PC-3 (cell line): ENCODE results near the gene UNK. TPM values are rescaled to one million over a fixed set of nuclear protein-coding genes. Genes with fewer than 3 reads are reported as not detected.
A peak's percentile ranks its signal among the peaks of the same experiment; 100 is the strongest.

Experiments used
- ATAC-seq: fragments of 200-7000 bp; cut with Tn5 transposase; 2 replicates; pipeline ENCODE4 v1.9.1; 2020; ENCODE audit warnings: mild to moderate bottlenecking, moderate library complexity
- BruUV-seq: library from RNA; stranded (reverse); fragments of 400-500 nt; replicated peaks from 2 replicates; lab custom pipeline; 2021; lab: Mats Ljungman, UMichigan
- CTCF ChIA-PET: fragments of 300-600 bp; sonication (Branson Sonifier 250); formaldehyde crosslinking; loops from one replicate; lab custom pipeline; 2022; ENCODE audit warnings: antibody characterized with exemption; lab: Charles Lee
- POLR2A ChIA-PET: fragments of 300-600 bp; sonication (Branson Sonifier 250); formaldehyde crosslinking; loops from one replicate; lab custom pipeline; 2022; ENCODE audit warnings: antibody characterized with exemption; ENCODE audit not compliant: unreplicated experiment; lab: Charles Lee
- DNase-seq: peaks from one replicate; pipeline ENCODE4 v3.0.0-alpha.2; 2015
- H2AFZ ChIP-seq: fragments of 300-600 bp; sonication (generic); 2 replicates; pipeline ENCODE4 v1.6.0; 2016; ENCODE audit warnings: antibody characterized with exemption, low read length
- H3F3A ChIP-seq: fragments of 300-600 bp; sonication (generic); one replicate; pipeline ENCODE4 v1.6.0; 2017; ENCODE audit warnings: antibody characterized with exemption, low read length, control low read depth, mild to moderate bottlenecking; ENCODE audit not compliant: unreplicated experiment
- H3K27ac ChIP-seq: fragments of 300-600 bp; sonication (generic); 2 replicates; pipeline ENCODE4 v1.5.1; 2016; ENCODE audit warnings: mild to moderate bottlenecking, low read length
- H3K27me3 ChIP-seq: fragments of 300-600 bp; sonication (generic); 2 replicates; pipeline ENCODE4 v1.6.1; 2016; ENCODE audit warnings: low read length, mixed read lengths
- H3K36me3 ChIP-seq: fragments of 300-600 bp; sonication (generic); 2 replicates; pipeline ENCODE4 v1.6.1; 2016; ENCODE audit warnings: low read depth, mixed run types, low read length, mixed read lengths
- H3K4me1 ChIP-seq: fragments of 300-600 bp; sonication (generic); 2 replicates; pipeline ENCODE4 v1.5.1; 2016; ENCODE audit warnings: low read length; ENCODE audit not compliant: insufficient read depth
- H3K4me2 ChIP-seq: fragments of 300-600 bp; sonication (generic); 2 replicates; pipeline ENCODE4 v1.6.0; 2016; ENCODE audit warnings: low read length
- H3K4me3 ChIP-seq: fragments of 300-600 bp; sonication (generic); 2 replicates; pipeline ENCODE4 v1.5.1; 2016; ENCODE audit warnings: mild to moderate bottlenecking, low read length, mixed read lengths
- H3K79me2 ChIP-seq: fragments of 300-600 bp; sonication (generic); 2 replicates; pipeline ENCODE4 v1.6.1; 2017; ENCODE audit warnings: low read length, mixed read lengths
- H3K9ac ChIP-seq: fragments of 300-600 bp; sonication (generic); 2 replicates; pipeline ENCODE4 v1.6.0; 2016; ENCODE audit warnings: mild to moderate bottlenecking, low read length
- H3K9me2 ChIP-seq: fragments of 300-600 bp; sonication (generic); replicated peaks from 2 replicates; pipeline ENCODE4 v1.6.1; 2016; ENCODE audit warnings: mixed run types, low read length, mixed read lengths
- H3K9me3 ChIP-seq: fragments of 300-600 bp; sonication (generic); 2 replicates; pipeline ENCODE4 v1.6.1; 2016; ENCODE audit warnings: low read length, mixed read lengths
- H4K20me1 ChIP-seq: fragments of 300-600 bp; sonication (generic); 2 replicates; pipeline ENCODE4 v1.6.1; 2016; ENCODE audit warnings: low read length, mixed read lengths
- CTCF ChIP-seq: fragments of 300-600 bp; sonication (generic); conservative IDR thresholded peaks from 2 replicates; pipeline ENCODE4 v1.5.1; 2017; ENCODE audit warnings: antibody characterized with exemption, low read depth, mild to moderate bottlenecking, low read length
- EZH2 ChIP-seq: fragments of 300-600 bp; sonication (generic); IDR thresholded peaks from one replicate; pipeline ENCODE4 v1.6.1; 2017; ENCODE audit warnings: antibody characterized with exemption, mild to moderate bottlenecking, low read length; ENCODE audit not compliant: unreplicated experiment
- EZH2phosphoT487 ChIP-seq: fragments of 300-600 bp; sonication (generic); IDR thresholded peaks from 2 replicates; pipeline ENCODE4 v1.6.1; 2018; ENCODE audit warnings: mild to moderate bottlenecking, antibody characterized with exemption, low read length, borderline replicate concordance
- intact Hi-C: fragments of 100-400 bp; cut with micrococcal nuclease; formaldehyde crosslinking; loops from 2 replicates; pipeline ENCODE4 v1.9.0; 2023
- total RNA-seq: library from RNA; depleted of rRNA; stranded (reverse); fragments of >200 nt; gene quantifications from 2 replicates; pipeline ENCODE4 v1.2.3, GENCODE V29; 2014

UNK gene
- total RNA-seq, 1 experiment from 2014 or later = 21.8 TPM

- TSS peak; percentile 86 for BruUV-seq
- CTCF ChIA-PET = no interaction called here
These were observed 47.6 kb downstream of the UNK start for GRCh38 chr17:75832164-75832651.

GRCh38 chr17:75832652-75833400, 48.2 kb downstream of the UNK start:
- peak overlapping the region; percentile 25; the same call in 1 of the 2 replicates for H3K9ac ChIP-seq
- ChIA-PET POLR2A (interaction anchor here (0.6 kb wide), 1 partner anchor 64 kb away, joined by 3 read pairs; the partner anchor contains the start of gene TRIM65), CTCF (no interaction called here)
- no peak overlapping the region for H3K4me3 ChIP-seq
- no TSS peak for BruUV-seq
- no peaks in the 10 kb centered on the region for H4K20me1 ChIP-seq
- no peaks in the 10 kb centered on the region for H3K9me2 ChIP-seq
- TF ChIP-seq EZH2phosphoT487 = no peak
- TF ChIP-seq CTCF = no peak
- TF ChIP-seq EZH2 = no peak
- H2AFZ ChIP-seq = no peak overlapping the region
- H3F3A ChIP-seq = no peaks in the 10 kb centered on the region
- intact Hi-C loops = loop anchor here (5.0 kb wide), 1 partner anchor 51 kb away; the partner anchor contains the start of gene UNK
- peaks cover 9% of the 10 kb centered on the region for H3K4me1 ChIP-seq
- no peaks in the 10 kb centered on the region for H3K9me3 ChIP-seq
- DNase-seq (no peak), ATAC-seq (0 out of 2 replicates have a peak, but pooled peaks have one; percentile 3)
- no peak overlapping the region for H3K4me2 ChIP-seq
- no peaks in the 10 kb centered on the region for H3K27me3 ChIP-seq
- no peaks in the 10 kb centered on the region for H3K79me2 ChIP-seq
- 0 out of 2 replicates have a peak, but pooled peaks cover 7% of the 10 kb centered on the region for H3K36me3 ChIP-seq
- peak overlapping the region; percentile 48 for H3K27ac ChIP-seq

More at GRCh38 chr17:75832164-75832651, 47.6 kb downstream of the UNK start:
- no peaks in the 10 kb centered on the region for H3F3A ChIP-seq
- ATAC-seq (peak; percentile 71), DNase-seq (peak; percentile 60)
- peak overlapping the region; percentile 25; the same call in 1 of the 2 replicates for H3K9ac ChIP-seq
- 0 out of 2 replicates have a peak, but pooled peaks cover 7% of the 10 kb centered on the region for H3K36me3 ChIP-seq
- H3K4me3 ChIP-seq = no peak overlapping the region
- H3K9me2 ChIP-seq = no peaks in the 10 kb centered on the region
- no peaks in the 10 kb centered on the region for H3K9me3 ChIP-seq
- H3K27me3 ChIP-seq = no peaks in the 10 kb centered on the region
- H3K27ac ChIP-seq = peak overlapping the region; percentile 48
- TF ChIP-seq EZH2phosphoT487 (no peak), EZH2 (no peak)
- peaks cover 9% of the 10 kb centered on the region for H3K4me1 ChIP-seq
- no peaks in the 10 kb centered on the region for H4K20me1 ChIP-seq
- H2AFZ ChIP-seq = no peak overlapping the region
- POLR2A ChIA-PET = no interaction called here
- intact Hi-C loops = loop anchor here (5.0 kb wide), 1 partner anchor 50 kb away; the partner anchor contains the start of gene UNK
- no peak overlapping the region for H3K4me2 ChIP-seq
- no peaks in the 10 kb centered on the region for H3K79me2 ChIP-seq

GRCh38 chr17:75834279-75834920, 49.8 kb downstream of the UNK start:
- ChIA-PET POLR2A (no interaction called here), CTCF (no interaction called here)
- Histone ChIP-seq H3K27me3 (no peaks in the 10 kb centered on the region), H3K36me3 (0 out of 2 replicates have a peak, but pooled peaks cover 7% of the 10 kb centered on the region), H3F3A (no peaks in the 10 kb centered on the region), H2AFZ (no peak overlapping the region), H3K27ac (no peak overlapping the region), H3K4me2 (no peak overlapping the region), H3K79me2 (no peaks in the 10 kb centered on the region), H3K9me3 (no peaks in the 10 kb centered on the region), H3K9me2 (no peaks in the 10 kb centered on the region), H4K20me1 (no peaks in the 10 kb centered on the region), H3K4me3 (no peak overlapping the region), H3K4me1 (peaks cover 9% of the 10 kb centered on the region), H3K9ac (no peak overlapping the region)
- DNase-seq (no peak), ATAC-seq (no peak)
- no TSS peak for BruUV-seq
- no peak for TF ChIP-seq CTCF
- no peak for TF ChIP-seq EZH2phosphoT487
- TF ChIP-seq EZH2 = no peak
- intact Hi-C loops = loop anchor here (5.0 kb wide), 1 partner anchor 52 kb away; the partner anchor contains the start of gene UNK
